Anterior cingulate cortex (tissue), 58 donors: Measurements from ENCODE around the gene RESP18.

Experiments
- DNase-seq, 58 donors: peaks; one replicate each; lab custom pipeline; 2025; lab: John Stamatoyannopoulos, UW

RESP18 gene

DNA sequence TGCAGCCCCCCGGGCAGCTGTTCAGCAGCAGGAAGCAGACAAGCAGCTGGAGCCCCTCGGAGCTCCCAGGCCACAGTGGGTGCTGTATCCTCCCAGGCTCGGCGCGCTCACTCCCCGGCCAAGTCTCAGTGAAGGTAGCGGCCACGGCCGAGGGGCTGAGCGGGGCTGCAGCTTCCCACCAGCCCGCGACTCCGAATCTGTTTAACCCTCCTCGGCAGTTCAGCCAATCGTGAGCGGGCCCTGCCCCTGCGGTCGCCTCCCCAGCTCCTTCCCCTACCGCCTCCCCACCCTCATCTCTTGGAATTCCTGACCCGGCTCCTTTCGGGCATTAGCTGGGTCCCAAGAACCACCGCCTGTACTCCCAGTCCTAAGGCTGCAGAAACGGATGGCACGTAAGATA, at the start of gene RESP18:
RESP18 (minus strand) TSS at position 203 of the 400 bp plus-strand sequence.
- no peak for DNase-seq

DNA sequence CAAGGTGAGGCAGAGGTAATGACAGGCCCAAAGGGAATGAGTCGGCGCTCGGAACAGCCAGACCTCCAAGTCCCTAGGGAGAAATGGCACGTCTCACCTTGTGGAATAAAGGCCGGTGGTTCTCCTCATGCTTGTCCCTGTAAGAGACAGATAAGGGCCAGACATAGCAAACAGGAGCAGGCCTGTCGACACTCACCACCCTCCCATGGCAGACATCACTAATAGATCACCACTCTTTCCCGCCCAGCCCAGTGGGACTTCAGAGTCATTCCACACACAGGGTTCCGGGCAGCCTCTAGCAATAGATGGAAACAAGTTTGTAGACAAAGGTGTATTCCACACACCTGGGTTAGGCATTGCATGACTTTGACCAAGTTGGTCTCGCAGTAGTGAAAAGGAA, 48.9 kb upstream of the RESP18 start:
- DNase-seq, result no peak

DNA sequence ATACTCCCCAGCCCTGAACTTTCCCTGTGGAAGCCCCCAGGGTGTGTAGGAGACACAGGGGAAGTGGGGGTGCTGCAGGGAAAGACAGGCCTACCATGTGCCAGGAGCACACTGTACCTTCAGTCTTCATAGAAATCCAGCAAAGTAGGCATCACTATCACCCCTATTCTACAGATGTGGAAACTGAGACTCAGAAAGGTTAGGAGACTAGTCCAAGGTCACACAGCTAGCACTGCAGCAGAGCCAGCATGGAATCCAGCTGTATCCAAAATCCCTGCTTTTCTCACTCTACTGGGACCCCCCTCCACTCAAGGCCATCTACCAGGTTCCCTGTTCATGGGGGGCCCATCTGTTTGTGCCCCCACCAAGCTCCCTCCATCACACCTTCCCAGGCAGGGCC, 48.4 kb upstream of the RESP18 start:
- no peak for DNase-seq

- DNase-seq, result no peak
Measured at GRCh38 chr2:219378163-219378851, 45.8 kb upstream of the RESP18 start.

GRCh38 chr2:219369447-219369861, 36.9 kb upstream of the RESP18 start:
- peak in 20 of 58 donors; percentile 2 to 42 (median 9) for DNase-seq

- DNase-seq, result peak in 2 of 58 donors; percentile 4 to 12
Measured at GRCh38 chr2:219368690-219369191, 36.2 kb upstream of the RESP18 start.

GRCh38 chr2:219362524-219363164, 30.1 kb upstream of the RESP18 start:
- DNase-seq, result peak in 31 of 58 donors; percentile 2 to 77 (median 32)

DNA sequence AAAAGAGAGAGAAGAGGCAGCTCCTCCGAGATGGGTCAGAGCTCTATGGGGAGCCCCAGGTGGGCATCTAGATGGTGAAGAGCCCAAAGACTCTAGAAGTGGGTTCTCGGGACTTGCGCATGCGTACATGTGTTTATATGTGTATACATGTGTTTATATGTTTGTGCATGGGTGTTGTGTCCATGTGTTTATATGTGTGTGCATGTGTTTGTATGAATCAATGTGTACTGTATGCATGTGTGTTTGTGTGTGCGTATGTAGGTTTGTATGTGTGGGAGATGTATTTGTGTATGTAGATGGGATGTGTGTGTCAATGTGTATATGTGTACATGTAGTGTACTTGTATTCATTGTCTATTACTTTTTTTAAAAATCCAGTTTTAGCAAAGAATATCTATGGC, 29.5 kb upstream of the RESP18 start:
- no peak for DNase-seq

DNA sequence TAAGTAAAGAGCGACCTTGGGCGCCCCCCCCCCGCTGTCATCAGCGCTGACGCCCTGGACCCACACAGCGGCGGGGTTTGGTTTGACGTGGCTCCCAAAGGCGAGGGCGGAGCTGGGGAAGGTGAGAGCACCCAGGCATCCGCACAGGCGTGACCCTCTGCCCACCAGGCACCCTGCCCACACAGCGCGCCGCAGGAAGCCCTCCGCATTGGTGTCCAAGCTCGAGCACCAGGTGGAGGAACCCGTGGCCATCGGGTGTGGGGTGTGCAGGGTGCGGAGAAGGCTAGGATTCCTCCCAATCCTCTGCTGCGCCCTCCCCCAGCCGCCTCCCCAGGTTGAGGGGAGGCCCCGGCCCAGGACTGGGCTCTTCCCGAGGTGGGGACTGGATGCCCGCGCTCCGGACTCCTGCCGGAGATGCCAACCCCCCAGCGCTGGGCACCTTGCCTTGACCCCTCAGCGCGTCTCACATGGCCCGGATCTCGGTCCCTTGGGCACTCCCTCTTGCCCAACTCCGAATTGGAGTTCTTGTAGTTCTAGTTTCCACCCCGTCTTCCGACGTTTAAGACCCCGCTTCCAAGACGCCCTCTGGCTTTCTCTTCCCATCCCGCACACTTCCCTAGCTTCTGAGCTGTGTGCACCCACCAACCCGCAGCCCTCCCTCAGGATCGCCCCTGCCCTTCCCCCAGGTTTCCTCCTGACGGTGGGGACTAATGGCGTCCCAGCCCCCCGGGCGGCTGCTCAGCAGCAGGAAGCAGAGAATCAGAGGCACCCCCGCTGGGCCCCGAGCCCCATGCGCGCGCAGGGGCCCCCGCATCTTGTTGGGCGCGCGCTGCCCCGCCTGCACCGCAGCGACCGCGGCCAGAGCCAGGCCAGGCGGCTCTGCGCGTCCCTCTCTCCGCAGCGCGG, 25.9 kb upstream of the RESP18 start:
- DNase-seq, result peak in 1 of 58 donors; percentile 3

DNA sequence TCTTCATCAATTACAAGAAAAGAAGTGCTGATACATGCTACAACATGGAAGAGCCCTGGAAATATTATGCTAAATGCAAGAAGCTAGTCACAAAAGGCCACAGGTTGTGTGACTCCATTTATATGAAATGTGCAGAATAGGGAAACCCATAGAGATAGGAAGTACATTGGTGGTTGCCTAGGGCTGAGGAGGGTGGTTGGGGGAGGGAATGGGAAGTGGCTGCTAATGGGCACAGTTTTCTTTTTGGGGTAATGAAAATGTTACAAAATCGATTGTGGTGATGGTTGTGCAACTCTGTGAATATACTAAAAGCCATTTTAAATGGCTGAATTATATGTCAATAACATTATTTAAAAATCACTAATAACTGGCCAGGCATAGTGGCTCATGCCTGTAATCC, 24.3 kb upstream of the RESP18 start:
- no peak for DNase-seq

- no peak for DNase-seq
Measured at GRCh38 chr2:219354582-219354981, 22.0 kb upstream of the RESP18 start.

GRCh38 chr2:219353129-219353528, 20.6 kb upstream of the RESP18 start:
- DNase-seq, result no peak

DNA sequence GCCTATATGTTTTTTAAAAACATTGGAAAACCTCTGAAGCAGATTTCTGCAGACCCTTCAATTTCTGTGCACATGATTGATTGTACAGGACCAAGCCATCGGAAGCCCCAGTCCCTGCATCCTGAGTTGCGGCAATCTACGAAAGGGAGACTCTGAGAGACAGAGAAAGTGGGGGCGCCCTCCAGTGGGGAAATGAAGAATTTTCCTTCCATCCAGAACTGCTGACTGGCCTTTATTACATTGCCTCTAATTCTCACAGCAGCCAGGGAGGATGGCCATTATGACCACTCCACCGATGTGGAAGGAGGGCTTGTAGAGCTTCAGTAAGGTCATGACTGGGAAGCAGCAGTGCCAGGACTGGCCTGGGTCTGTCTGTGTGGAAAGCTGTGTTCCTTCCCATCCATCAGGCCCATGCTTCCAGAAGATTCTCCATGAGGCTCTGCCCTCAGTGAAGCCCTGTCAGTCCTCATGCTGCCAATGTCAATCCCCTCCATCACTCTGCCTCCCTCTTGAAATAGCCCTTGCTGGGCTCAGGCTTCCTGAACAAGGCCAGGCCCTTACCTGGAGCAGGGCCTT, 20.0 kb upstream of the RESP18 start:
- DNase-seq, result peak in 51 of 58 donors; percentile 7 to 82 (median 28)

GRCh38 chr2:219350710-219351221, 18.2 kb upstream of the RESP18 start:
- no peak for DNase-seq

DNA sequence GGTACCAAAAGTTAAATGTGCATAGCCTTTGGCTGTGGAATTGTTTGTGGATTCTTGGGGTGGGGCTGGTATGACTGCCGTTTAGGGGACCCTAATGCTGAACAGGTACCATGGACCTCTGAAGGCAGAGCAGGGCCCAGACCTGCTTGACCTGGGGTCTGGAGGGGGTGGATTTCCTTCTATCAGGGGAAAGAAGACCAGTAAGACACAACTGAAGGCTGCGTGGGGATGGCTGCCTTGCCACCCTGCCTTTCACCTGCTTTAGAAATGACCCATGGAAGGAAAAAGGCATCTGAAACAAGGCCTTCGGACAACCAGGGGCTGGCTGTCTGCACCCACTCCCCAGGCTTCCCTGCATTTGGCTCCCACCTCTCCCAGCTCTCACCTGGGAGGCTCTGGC, 17.7 kb upstream of the RESP18 start:
- no peak for DNase-seq

DNA sequence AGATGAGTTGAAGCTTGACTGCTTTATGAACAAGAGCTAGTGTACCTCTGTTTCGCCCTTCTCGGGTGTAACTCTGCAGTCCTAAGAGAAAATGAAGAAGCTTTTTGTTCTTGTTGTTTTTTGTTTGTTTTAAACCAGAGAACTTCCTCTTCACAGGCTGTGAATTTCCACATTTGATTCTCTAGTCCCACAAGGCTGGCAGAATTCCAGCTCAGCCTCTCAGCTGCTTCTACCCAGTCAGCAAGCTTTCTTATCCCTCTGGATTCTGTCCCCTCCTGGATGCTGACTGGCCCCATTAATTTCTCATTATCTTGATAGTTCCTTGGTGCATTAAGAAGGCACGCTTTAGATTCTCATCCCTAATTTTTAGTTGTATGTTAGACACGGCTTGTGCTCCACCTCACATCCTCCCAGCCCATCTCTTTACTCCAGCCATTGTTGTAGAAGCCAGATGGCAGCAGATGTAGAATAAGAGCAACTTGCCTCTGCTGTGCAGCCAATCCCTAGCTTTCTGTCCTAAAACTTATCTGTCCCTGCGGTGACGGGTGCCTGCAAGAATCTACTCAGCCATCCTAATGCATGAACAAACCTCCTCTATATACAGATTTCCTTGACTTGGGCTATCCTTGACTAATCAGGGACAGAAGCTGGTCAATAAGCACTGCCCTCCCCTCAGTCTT, 12.3 kb upstream of the RESP18 start:
- peak in 42 of 58 donors; percentile 6 to 66 (median 22) for DNase-seq

DNA sequence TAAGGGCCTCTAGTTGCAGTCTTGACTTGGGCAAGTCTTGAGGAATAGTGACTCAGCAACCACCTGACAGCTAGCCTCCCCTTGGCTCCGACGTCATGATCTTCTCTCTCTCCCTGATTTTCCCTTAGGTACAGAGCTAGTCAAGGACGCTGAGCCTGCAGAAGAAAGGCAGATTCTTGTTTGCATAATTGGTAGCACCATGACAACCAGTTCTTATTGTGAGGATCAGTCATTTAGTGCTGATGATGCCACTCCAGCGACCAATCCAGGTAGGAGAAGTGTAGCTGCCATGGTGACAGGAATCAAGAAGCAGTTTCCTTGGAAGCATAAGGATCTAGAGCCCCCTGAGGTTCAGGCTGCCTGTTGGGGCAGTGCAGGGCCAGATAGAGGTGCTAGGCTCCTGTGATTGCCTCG, 2.8 kb upstream of the RESP18 start:
- peak in 1 of 58 donors; percentile 21 for DNase-seq

DNA sequence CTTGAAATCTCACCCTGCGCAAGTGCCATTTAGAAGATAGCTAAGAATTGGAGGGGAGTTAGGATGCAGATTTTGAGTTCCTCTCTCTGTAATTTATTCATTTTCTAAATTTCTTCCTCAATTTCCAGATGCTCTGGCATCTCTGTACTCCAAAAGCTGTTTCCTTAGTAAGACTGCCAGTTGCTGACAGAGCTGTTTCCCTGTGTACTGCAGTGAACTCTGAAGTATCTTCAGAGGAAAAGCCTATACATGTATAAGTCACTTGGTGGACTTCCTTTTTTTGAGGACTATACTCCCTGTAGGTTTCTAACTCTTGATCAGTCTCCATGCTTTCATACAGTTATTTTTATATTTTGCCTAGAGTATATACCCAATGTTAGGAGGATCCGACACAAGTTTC, 1.5 kb upstream of the RESP18 start:
- no peak for DNase-seq

DNA sequence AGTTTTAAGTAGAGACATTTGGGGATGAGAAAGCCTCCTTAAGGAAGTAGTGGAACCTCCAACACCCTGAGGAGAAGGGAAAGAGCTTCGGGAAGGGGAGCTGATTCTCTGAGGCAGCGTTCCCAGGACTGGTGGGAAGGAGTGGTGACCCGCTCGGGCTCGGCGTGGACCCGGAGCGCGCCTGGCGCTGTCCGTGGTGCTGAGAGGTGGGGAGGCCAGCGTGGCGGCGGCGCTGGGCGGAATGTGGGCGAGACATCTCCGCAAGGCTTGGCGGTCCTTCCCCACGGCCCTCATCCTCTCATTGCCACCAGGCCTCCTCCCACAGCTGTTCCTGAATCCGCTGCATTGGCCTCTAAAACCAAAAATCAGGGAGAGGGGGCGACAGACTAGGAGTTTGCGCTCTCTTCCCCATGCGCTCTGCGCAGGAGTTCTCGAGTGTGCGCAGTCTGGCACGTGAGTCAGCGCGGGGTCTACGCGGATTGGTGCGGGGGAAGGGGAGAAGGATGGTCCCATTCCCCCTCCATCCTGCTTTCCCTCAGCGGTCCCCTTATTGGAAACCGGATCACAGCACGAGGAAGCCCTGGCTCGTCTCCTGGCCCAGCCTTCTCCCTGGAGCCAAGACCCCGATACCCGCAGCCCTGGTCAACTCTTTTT, 857 bp downstream of the RESP18 start:
- peak in 13 of 58 donors; percentile 2 to 39 (median 11) for DNase-seq
